ENCODE data around the gene TIGD6.
"Not testable (repeated sequence)": the region's sequence is repeated elsewhere in the genome, so short reads cannot be mapped to it uniquely, and the experiment has no call there.

The TIGD6 gene

GRCh38 chr5:150000256-150000989, at the start of gene TIGD6, which contains the start of gene HMGXB3:
TIGD6 (minus strand) TSS chr5:150000654; CDS start chr5:149996348, 4,306 bp downstream.
HMGXB3 (plus strand) TSS chr5:150000739; CDS start chr5:150004853, 4,114 bp downstream.
- peak; percentile 86 for DNase-seq (ENCODE audit: low read depth)

- no peak for DNase-seq (ENCODE audit: low read depth)
These were observed 45.6 kb upstream of the TIGD6 start for GRCh38 chr5:150046031-150046430.

- no peak for DNase-seq (ENCODE audit: low read depth)
These were observed 45.1 kb upstream of the TIGD6 start for GRCh38 chr5:150045549-150045948.

- no peak for DNase-seq (ENCODE audit: low read depth)
These were observed 44.3 kb upstream of the TIGD6 start for GRCh38 chr5:150044712-150045111.

GRCh38 chr5:150044329-150044681, 43.9 kb upstream of the TIGD6 start:
- no peak for DNase-seq (ENCODE audit: low read depth)

- no peak for DNase-seq (ENCODE audit: low read depth)
These were observed 43.3 kb upstream of the TIGD6 start for GRCh38 chr5:150043657-150044328.

GRCh38 chr5:150042459-150042858, 42.0 kb upstream of the TIGD6 start:
- no peak for DNase-seq (ENCODE audit: low read depth)

- DNase-seq (ENCODE audit: low read depth) = no peak
These were observed 38.1 kb upstream of the TIGD6 start for GRCh38 chr5:150038547-150038946.

- DNase-seq (ENCODE audit: low read depth) = peak; percentile 71
These were observed 36.1 kb upstream of the TIGD6 start for GRCh38 chr5:150036513-150036912.

- DNase-seq (ENCODE audit: low read depth) = no peak
These were observed 34.9 kb upstream of the TIGD6 start for GRCh38 chr5:150035139-150035895.

GRCh38 chr5:150034662-150035061, 34.2 kb upstream of the TIGD6 start:
- peak; percentile 88 for DNase-seq (ENCODE audit: low read depth)

- DNase-seq (ENCODE audit: low read depth) = no peak
These were observed 32.9 kb upstream of the TIGD6 start for GRCh38 chr5:150033334-150033733.

- DNase-seq (ENCODE audit: low read depth) = not testable (repeated sequence)
These were observed 27.6 kb upstream of the TIGD6 start for GRCh38 chr5:150028047-150028446.

GRCh38 chr5:150026682-150027172, 26.3 kb upstream of the TIGD6 start:
- no peak for DNase-seq (ENCODE audit: low read depth)

GRCh38 chr5:150024346-150024984, 24.0 kb upstream of the TIGD6 start:
- DNase-seq (ENCODE audit: low read depth) = no peak

- no peak for DNase-seq (ENCODE audit: low read depth)
These were observed 22.7 kb upstream of the TIGD6 start for GRCh38 chr5:150023136-150023535.

- no peak for DNase-seq (ENCODE audit: low read depth)
These were observed 22.2 kb upstream of the TIGD6 start for GRCh38 chr5:150022681-150023080.

GRCh38 chr5:150022158-150022531, 21.7 kb upstream of the TIGD6 start:
- peak; percentile 71 for DNase-seq (ENCODE audit: low read depth)

GRCh38 chr5:150021491-150022157, 21.2 kb upstream of the TIGD6 start:
- DNase-seq (ENCODE audit: low read depth) = no peak

- DNase-seq (ENCODE audit: low read depth) = no peak
These were observed 19.8 kb upstream of the TIGD6 start for GRCh38 chr5:150020249-150020648.

GRCh38 chr5:150017226-150018005, 17.0 kb upstream of the TIGD6 start:
- peak; percentile 41 for DNase-seq (ENCODE audit: low read depth)

All from stromal cell of bone marrow (primary cell).